HG02852 (cell line): ENCODE data around the gene TOR1A.
"Not testable (repeated sequence)": the region's sequence is repeated elsewhere in the genome, so short reads cannot be mapped to it uniquely, and the experiment has no call there.

Experiments used
- ATAC-seq: cut with Tn5 transposase; IDR thresholded peaks from one replicate; pipeline ENCODE4 v1.9.1; 2021; ENCODE audit warnings: mild to moderate bottlenecking, moderate library complexity; ENCODE audit not compliant: unreplicated experiment

Gene TOR1A

GRCh38 chr9:129784970-129785369 is 39.0 kb downstream of the TOR1A start:
- ATAC-seq: not testable (repeated sequence)

GRCh38 chr9:129783516-129784361 is 40.2 kb downstream of the TOR1A start:
- ATAC-seq: no peak

DNA sequence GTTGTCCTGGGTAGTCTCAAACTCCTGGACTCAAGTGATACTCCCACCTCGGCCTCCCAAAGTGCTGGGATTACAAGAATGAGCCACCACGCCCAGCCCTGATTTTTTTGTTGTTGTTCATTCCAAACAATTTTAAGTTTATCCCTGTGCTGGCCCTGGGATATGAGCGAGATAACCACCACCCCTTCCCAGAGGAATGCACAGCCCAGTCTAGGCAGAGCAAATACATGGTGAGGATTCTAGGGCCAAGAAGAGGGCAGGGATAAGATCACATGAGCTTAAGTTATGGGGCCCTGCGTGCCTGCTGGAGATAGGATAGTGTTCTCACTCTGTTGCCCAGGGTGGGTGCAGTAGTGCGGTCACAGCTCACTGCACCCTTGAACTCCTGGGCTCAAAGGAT is 42.0 kb downstream of the TOR1A start:
- ATAC-seq: no peak

DNA sequence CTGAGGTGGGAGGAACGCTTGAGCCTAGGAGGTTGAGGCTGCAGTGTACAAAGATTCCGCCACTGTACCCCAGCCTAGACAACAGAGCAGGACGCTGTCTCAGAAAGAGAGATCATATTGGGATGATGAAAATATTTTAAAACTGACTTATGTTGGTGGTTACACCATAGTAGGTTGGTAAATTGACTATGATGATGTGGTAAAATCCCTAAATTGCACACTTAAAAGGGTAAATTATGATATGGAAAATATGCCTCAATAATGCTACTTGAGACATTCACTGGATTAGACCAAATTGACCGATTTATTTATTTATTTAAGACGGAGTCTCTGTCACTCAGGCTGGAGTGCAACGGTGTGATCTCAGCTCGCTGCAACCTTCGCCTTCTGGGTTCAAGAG is 42.8 kb downstream of the TOR1A start:
- no peak for ATAC-seq

GRCh38 chr9:129779560-129780190 is 44.3 kb downstream of the TOR1A start:
- no peak for ATAC-seq

- ATAC-seq: no peak
Observed at GRCh38 chr9:129778469-129778868, 45.5 kb downstream of the TOR1A start.

DNA sequence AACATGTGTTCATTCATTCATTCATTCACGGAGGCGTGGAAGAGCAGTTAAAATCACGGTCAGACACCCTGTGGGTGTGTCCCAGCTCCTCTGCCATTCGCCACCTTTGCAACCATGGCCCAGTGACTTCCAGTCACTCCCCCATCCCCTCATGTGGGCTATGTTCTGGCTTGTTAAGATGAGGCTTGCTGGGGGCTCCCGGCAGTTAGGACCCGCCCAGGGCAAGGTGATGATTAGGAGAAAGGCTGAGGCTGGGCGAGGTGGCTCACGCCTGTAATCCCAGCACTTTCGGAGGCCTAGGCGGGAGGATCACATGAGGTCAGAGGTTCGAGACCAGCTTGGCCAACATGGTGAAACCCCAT is 46.2 kb downstream of the TOR1A start:
- ATAC-seq: no peak

GRCh38 chr9:129776938-129777768 is 46.8 kb downstream of the TOR1A start:
- no peak for ATAC-seq

- ATAC-seq: no peak
Observed at GRCh38 chr9:129776566-129776937, 47.4 kb downstream of the TOR1A start.

DNA sequence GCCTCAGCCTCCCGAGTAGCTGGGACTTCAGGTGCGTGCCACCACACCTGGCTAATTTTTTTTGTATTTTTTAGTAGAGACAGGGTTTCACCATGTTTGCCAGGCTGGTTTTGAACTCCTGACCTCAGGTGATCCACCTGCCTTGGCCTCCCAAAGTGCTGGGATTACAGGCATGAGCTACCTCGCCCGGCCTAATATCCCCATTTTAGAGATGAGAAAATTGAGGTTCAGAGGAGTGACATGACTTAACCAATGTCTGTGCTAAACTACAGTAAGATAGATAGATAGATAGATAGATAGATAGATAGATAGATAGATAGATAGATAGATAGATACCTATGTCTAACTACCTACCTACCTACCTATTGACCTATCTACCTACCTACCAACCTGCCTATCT is 47.8 kb downstream of the TOR1A start:
- ATAC-seq: not testable (repeated sequence)

DNA sequence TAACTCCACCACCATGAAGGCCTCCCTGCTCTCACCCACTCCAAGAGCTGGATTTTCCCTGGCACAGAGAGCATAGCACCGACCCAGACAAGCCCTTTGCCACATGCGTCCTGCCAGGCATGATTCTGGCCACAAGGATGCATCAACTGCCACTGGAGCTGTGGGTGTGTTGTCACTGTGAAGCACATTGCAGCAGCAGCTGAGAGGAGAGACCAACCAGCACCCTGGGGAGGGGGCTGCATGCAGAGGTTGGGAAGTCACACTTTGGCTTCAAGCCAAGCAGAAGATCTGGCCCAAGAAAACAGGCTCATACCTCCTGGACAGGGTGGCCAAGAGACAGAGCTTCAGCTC is 48.5 kb downstream of the TOR1A start:
- ATAC-seq: no peak

- no peak for ATAC-seq
Observed at GRCh38 chr9:129774791-129775447, 49.0 kb downstream of the TOR1A start.

DNA sequence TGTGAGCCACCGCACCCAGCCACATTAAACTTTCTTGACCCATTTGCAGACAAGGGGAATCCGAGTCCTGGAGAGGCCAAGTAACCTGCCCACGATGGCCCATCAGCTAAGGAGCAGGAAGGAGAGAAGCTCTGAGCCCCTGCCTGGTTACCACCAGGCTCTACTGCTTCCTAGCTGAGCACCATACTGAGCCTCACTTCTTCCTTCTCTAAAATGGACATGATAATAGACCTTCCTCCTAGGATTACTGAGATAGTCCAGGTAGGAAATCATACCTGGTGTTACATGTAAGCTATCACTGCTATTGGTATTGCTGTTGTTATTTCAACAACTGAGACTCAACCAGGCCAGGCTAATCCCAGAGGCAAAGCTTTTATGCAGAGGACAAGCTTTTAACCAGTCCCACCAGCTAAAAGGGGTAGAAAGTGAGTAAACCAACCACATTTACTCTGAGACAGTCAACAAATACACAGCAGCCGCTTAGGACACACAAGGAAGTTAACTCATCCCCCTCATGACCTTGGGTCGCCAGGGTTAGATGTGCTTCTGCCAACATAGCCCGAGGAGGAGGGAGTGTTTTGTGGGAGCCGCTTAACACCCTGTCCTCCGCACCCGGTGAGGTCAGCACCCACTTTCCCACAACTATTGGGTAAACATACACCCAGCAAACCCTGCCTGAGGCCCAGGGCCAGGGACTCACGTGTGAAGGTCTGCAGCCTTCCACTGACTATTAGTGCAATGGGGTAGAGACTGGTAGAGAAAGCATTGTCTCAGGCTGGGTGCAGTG is 50.5 kb downstream of the TOR1A start:
- ATAC-seq: no peak

- ATAC-seq: no peak
Observed at GRCh38 chr9:129770741-129771140, 53.2 kb downstream of the TOR1A start.

DNA sequence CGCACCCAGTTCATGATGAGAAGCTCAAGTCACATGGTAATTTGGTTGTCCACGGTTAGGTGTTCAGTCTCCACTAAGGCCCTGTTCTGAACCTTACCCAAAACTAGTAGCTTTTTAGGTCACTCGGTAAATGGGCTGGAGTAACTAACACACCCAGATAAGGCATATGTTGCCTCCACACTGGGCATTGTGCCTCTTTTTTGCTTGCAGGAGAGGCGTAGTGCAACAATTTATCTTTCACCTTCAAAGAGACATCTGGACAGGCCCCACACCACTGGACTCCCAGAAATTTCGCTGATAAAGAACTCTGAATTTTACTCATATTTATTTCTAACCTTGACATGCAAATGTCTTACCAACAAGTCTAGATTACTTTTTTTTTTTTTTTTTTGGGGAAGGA is 54.3 kb downstream of the TOR1A start:
- no peak for ATAC-seq

DNA sequence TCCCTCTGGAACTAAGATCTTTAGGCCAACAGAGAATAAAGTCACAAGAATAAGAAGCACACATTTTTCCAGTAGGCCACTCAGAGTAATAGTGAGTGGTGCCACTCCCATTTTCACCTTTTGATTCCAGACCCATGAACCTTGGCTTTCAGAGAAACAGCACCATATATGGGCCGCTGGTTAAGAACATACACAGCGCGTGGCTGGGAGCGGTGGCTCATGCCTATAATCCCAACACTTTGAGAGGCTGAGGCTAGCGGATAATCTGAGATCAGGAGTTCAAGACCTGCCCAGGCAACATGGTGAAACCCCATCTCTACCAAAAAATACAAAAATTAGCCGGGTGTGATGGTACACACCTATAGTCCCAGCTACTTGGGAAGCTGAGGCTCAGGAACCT is 55.5 kb downstream of the TOR1A start:
- no peak for ATAC-seq

DNA sequence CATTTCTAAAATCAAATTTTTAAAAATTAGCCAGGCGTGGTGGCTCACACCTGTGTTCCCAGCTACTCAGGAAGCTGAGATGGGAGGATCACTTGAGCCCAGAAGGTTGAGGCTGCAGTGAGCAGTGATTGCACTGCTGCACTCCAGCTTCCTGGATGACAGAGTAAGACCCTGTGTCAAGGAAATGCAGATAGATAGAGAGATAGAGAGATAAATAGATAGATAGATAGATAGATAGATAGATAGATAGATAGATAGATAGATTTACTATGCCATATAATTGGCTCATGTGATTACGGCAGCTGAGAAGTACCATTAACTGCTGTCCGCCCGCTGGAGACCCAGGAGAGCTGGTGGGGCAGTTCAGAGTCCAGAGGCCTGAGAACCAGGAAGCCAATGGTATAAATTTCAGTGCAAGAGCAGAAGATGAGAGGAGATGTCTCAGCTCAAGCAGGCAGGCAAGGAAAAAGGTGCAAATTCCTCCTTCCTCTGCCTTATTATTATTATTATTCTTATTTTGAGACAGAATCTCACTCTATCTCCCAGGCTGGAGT is 58.1 kb downstream of the TOR1A start:
- ATAC-seq: no peak

GRCh38 chr9:129762985-129763926 is 60.7 kb downstream of the TOR1A start:
- ATAC-seq: no peak
